Upper lobe of left lung (tissue), 4 donors: ENCODE data around the gene VWA8.

Source experiments
- CTCF ChIP-seq, 6 experiments: fragments of 450-650 bp in 4 of 6; fragments of 200-600 bp in 2 of 6; sonication (generic) in 2 of 6; IDR thresholded peaks; one replicate each; pipeline ENCODE4 v1.5.1; 2016 to 2019; ENCODE audit warnings: antibody characterized with exemption in 6 of 6
- EP300 ChIP-seq, 4 donors: sonication (generic); formaldehyde crosslinking; IDR thresholded peaks; one replicate each; pipeline ENCODE4 v1.5.1; 2017; ENCODE audit warnings: antibody characterized with exemption in 4 of 4, control low read depth in 2 of 4
- POLR2A ChIP-seq, 4 donors: fragments of 450-650 bp; IDR thresholded peaks; one replicate each; pipeline ENCODE4 v1.5.1; 2016 to 2017; ENCODE audit warnings: antibody characterized with exemption in 4 of 4, mild to moderate bottlenecking in 2 of 4
- POLR2AphosphoS5 ChIP-seq, 2 donors: sonication (generic); formaldehyde crosslinking; IDR thresholded peaks; one replicate each; pipeline ENCODE4 v1.5.1; 2017; ENCODE audit warnings: antibody characterized with exemption in 2 of 2

DNA sequence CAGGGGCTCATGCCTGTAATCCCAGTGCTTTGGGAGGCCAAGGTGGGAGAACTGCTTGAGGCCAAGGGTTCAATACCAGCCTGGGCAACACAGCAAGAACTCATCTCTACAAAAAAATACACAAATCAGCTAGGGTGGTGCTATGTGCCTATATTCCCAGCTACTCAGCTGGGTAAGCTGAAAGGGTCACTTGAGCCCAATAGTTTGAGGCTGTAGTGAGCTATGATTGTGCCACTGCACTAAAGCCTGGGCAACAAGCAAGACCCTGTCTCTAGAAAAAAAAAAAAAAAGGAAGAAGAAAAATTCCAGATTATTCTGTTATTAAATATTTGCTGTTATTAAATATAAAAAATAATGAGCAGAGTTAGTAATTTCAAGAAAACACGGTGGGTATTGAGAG, 372.5 kb downstream of the VWA8 start:
- no peak for TF ChIP-seq POLR2AphosphoS5 (IDR thresholded peaks at IDR 0.05)
- TF ChIP-seq EP300 (IDR thresholded peaks at IDR 0.05), result no peak
- no peak for TF ChIP-seq CTCF (IDR thresholded peaks at IDR 0.05)
- TF ChIP-seq POLR2A (IDR thresholded peaks at IDR 0.05), result no peak
